HCT116 (cell line): ENCODE measurements around the gene F2R. TPM values are rescaled to one million over a fixed set of nuclear protein-coding genes. Genes with fewer than 3 reads are reported as not detected.

Experiments
- ATAC-seq: fragments of 200-7000 bp; cut with Tn5 transposase; 2 replicates; pipeline ENCODE4 v1.9.1; 2020; ENCODE audit warnings: mild to moderate bottlenecking, moderate library complexity
- BruUV-seq: library from RNA; stranded (reverse); fragments of 400-500 nt; replicated peaks from 2 replicates; lab custom pipeline; 2021; lab: Mats Ljungman, UMichigan
- CTCF ChIA-PET: fragments of 300-600 bp; sonication (Branson Sonifier 250); formaldehyde crosslinking; loops from one replicate; lab custom pipeline; 2021; ENCODE audit warnings: antibody characterized with exemption; lab: Charles Lee
- POLR2A ChIA-PET: fragments of 300-600, 350-600 bp; sonication (Branson Sonifier 250); formaldehyde crosslinking; loops from one replicate; lab custom pipeline; 2021; ENCODE audit warnings: antibody characterized with exemption; lab: Charles Lee
- RAD21 ChIA-PET, 2 experiments: fragments of 300-600 bp; sonication (Branson Sonifier 250); formaldehyde crosslinking; loops; one replicate each; lab custom pipeline; 2023; ENCODE audit warnings: low total read pairs in 2 of 2; ENCODE audit not compliant: uncharacterized antibody in 2 of 2, unreplicated experiment in 2 of 2, low non-redundant PET in 1 of 2; lab: Charles Lee
- DNase-seq: peaks from one replicate; pipeline ENCODE4 v3.0.0-alpha.2; 2010; ENCODE audit warnings: low read depth, low spot score
- H2AFZ ChIP-seq: fragments of 200-600 bp; shearing (Covaris generic), sonication (generic); 2 replicates; pipeline ENCODE4 v1.6.1; 2017; ENCODE audit warnings: low read depth, mixed run types, mixed read lengths, antibody characterized with exemption, low read length; ENCODE audit not compliant: poor library complexity, severe bottlenecking
- H3K27ac ChIP-seq: 2 replicates; pipeline ENCODE4 v1.5.1; 2012; ENCODE audit warnings: low read depth, low read length
- H3K27me3 ChIP-seq: fragments of 200-600 bp; sonication (generic); 2 replicates; pipeline ENCODE4 v1.6.1; 2016; ENCODE audit warnings: mixed run types, low read length, mixed read lengths; ENCODE audit not compliant: insufficient read depth
- H3K36me3 ChIP-seq, 2 experiments: fragments of 200-500 bp in 1 of 2; fragments of 200-600 bp in 1 of 2; sonication (Bioruptor generic) in 1 of 2; sonication (generic) in 1 of 2; 2 replicates each; pipeline versions ENCODE4 v1.5.1 to v1.6.1; 2014 to 2016; ENCODE audit warnings: low read length in 2 of 2, inconsistent platforms in 1 of 2, mixed read lengths in 1 of 2, mixed run types in 1 of 2; ENCODE audit not compliant: insufficient read depth in 2 of 2, control insufficient read depth in 1 of 2
- H3K4me1 ChIP-seq, 2 experiments: fragments of 200-600 bp in 1 of 2; sonication (generic) in 1 of 2; 2 replicates each; pipeline versions ENCODE4 v1.5.1 to v1.6.1; 2012 to 2017; ENCODE audit warnings: low read length in 2 of 2, inconsistent platforms in 1 of 2, mild to moderate bottlenecking in 1 of 2, mixed read lengths in 1 of 2, mixed run types in 1 of 2, moderate library complexity in 1 of 2; ENCODE audit not compliant: insufficient read depth in 2 of 2, control insufficient read depth in 1 of 2
- H3K4me2 ChIP-seq: fragments of 200-600 bp; sonication (generic); 2 replicates; pipeline ENCODE4 v1.6.1; 2017; ENCODE audit warnings: mixed run types, low read length, mixed read lengths
- H3K4me3 ChIP-seq, 2 experiments: fragments of 200-600 bp in 1 of 2; sonication (generic) in 1 of 2; replicated peaks in 1 of 2; 2 replicates each; pipeline ENCODE4 v1.5.1; 2011 to 2016; ENCODE audit warnings: low read length in 2 of 2, control low read depth in 1 of 2, low read depth in 1 of 2, mild to moderate bottlenecking in 1 of 2, mixed read lengths in 1 of 2, mixed run types in 1 of 2
- H3K79me2 ChIP-seq: fragments of 200-600 bp; sonication (generic); 2 replicates; pipeline ENCODE4 v1.6.1; 2017; ENCODE audit warnings: mild to moderate bottlenecking, mixed run types, low read length, moderate library complexity, mixed read lengths; ENCODE audit not compliant: insufficient read depth
- H3K9ac ChIP-seq: fragments of 200-600 bp; sonication (generic); 2 replicates; pipeline ENCODE4 v1.6.1; 2016; ENCODE audit warnings: low read length, mixed read lengths
- H3K9me2 ChIP-seq: fragments of 200-600 bp; sonication (generic), shearing (Covaris generic); 2 replicates; pipeline ENCODE4 v1.6.1; 2017; ENCODE audit warnings: mixed run types, mild to moderate bottlenecking, moderate library complexity; ENCODE audit not compliant: insufficient read depth
- H3K9me3 ChIP-seq, 2 experiments: fragments of 200-500 bp in 1 of 2; fragments of 200-600 bp in 1 of 2; sonication (Bioruptor generic) in 1 of 2; sonication (generic) in 1 of 2; 2 replicates each; pipeline ENCODE4 v1.6.1; 2014 to 2017; ENCODE audit warnings: low read length in 2 of 2, mixed read lengths in 2 of 2, inconsistent platforms in 1 of 2, low read depth in 1 of 2, mild to moderate bottlenecking in 1 of 2, mixed run types in 1 of 2, moderate library complexity in 1 of 2; ENCODE audit not compliant: control insufficient read depth in 1 of 2, insufficient read depth in 1 of 2
- H4K20me1 ChIP-seq: fragments of 200-600 bp; sonication (generic), shearing (Covaris generic); 2 replicates; pipeline ENCODE4 v1.6.1; 2017; ENCODE audit warnings: mixed run types, mild to moderate bottlenecking, moderate library complexity; ENCODE audit not compliant: insufficient read depth
- ATF3 ChIP-seq: IDR thresholded peaks from 2 replicates; pipeline ENCODE4 v1.6.1; 2012
- CEBPB ChIP-seq: IDR thresholded peaks from 2 replicates; pipeline ENCODE4 v1.6.1; 2012; ENCODE audit warnings: low read depth
- EGR1 ChIP-seq: IDR thresholded peaks from 2 replicates; pipeline ENCODE4 v1.6.1; 2012; ENCODE audit warnings: low read depth
- ELF1 ChIP-seq: IDR thresholded peaks from 2 replicates; pipeline ENCODE4 v1.6.1; 2012; ENCODE audit warnings: low read depth, borderline replicate concordance
- EZH2 ChIP-seq: fragments of 200-600 bp; sonication (generic); IDR thresholded peaks from 2 replicates; pipeline ENCODE4 v1.6.1; 2017; ENCODE audit warnings: antibody characterized with exemption, mixed run types
- POLR2AphosphoS5 ChIP-seq: IDR thresholded peaks from 2 replicates; pipeline ENCODE4 v1.6.1; 2011; ENCODE audit warnings: mild to moderate bottlenecking, low read depth, low read length, moderate library complexity
- SIN3A ChIP-seq: IDR thresholded peaks from 2 replicates; pipeline ENCODE4 v1.6.1; 2012; ENCODE audit warnings: low read depth
- ZNF274 ChIP-seq: fragments of 200-500 bp; sonication (Bioruptor generic); IDR thresholded peaks from 2 replicates; pipeline ENCODE4 v1.6.1; 2014; ENCODE audit warnings: mild to moderate bottlenecking, low read depth, low read length, inconsistent platforms
- intact Hi-C: fragments of 100-400 bp; cut with micrococcal nuclease; formaldehyde crosslinking; loops from 2 replicates; pipeline ENCODE4 v1.10.0; 2022
- total RNA-seq: library from RNA; stranded (reverse); gene quantifications from one replicate; pipeline ENCODE4 v1.2.1, GENCODE V29; 2021; ENCODE audit not compliant: unreplicated experiment
- TF ChIP-seq, protein P1 (sequence below): IDR thresholded peaks from 2 replicates; pipeline ENCODE4 v1.6.1; 2012; ENCODE audit warnings: low read depth
- TF ChIP-seq, protein P2 (sequence below): IDR thresholded peaks from 2 replicates; pipeline ENCODE4 v1.6.1; 2012

Gene F2R
- total RNA-seq, 1 experiment from 2014 or later = 16.6 TPM

GRCh38 chr5:76724871-76725270, 8.9 kb downstream of the F2R start:
- Histone ChIP-seq H2AFZ (no peak overlapping the region), H3K27ac (no peak overlapping the region), H4K20me1 (no peaks in the 10 kb centered on the region), H3K4me1 (no peaks in the 10 kb centered on the region; a peak in 1 of 4 replicates), H3K9me2 (no peaks in the 10 kb centered on the region), H3K9me3 (0 out of 4 replicates have a peak, but pooled peaks cover 0 to 5% of the 10 kb centered on the region in 2 experiments), H3K9ac (no peak overlapping the region), H3K4me2 (no peak overlapping the region), H3K4me3 (no peak overlapping the region), H3K36me3 (no peaks in the 10 kb centered on the region; a peak in 1 of 4 replicates), H3K79me2 (peaks cover 8% of the 10 kb centered on the region), H3K27me3 (no peaks in the 10 kb centered on the region)
- POLR2A ChIA-PET = no interaction called here
- RAD21 ChIA-PET = no interaction called here
- CTCF ChIA-PET = no interaction called here
- intact Hi-C loops = no loop called here
- DNase-seq = no peak
- TF ChIP-seq, protein P1, sequence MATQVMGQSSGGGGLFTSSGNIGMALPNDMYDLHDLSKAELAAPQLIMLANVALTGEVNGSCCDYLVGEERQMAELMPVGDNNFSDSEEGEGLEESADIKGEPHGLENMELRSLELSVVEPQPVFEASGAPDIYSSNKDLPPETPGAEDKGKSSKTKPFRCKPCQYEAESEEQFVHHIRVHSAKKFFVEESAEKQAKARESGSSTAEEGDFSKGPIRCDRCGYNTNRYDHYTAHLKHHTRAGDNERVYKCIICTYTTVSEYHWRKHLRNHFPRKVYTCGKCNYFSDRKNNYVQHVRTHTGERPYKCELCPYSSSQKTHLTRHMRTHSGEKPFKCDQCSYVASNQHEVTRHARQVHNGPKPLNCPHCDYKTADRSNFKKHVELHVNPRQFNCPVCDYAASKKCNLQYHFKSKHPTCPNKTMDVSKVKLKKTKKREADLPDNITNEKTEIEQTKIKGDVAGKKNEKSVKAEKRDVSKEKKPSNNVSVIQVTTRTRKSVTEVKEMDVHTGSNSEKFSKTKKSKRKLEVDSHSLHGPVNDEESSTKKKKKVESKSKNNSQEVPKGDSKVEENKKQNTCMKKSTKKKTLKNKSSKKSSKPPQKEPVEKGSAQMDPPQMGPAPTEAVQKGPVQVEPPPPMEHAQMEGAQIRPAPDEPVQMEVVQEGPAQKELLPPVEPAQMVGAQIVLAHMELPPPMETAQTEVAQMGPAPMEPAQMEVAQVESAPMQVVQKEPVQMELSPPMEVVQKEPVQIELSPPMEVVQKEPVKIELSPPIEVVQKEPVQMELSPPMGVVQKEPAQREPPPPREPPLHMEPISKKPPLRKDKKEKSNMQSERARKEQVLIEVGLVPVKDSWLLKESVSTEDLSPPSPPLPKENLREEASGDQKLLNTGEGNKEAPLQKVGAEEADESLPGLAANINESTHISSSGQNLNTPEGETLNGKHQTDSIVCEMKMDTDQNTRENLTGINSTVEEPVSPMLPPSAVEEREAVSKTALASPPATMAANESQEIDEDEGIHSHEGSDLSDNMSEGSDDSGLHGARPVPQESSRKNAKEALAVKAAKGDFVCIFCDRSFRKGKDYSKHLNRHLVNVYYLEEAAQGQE = no peak
- no peak for TF ChIP-seq CEBPB
- no peak for TF ChIP-seq EZH2
- TF ChIP-seq SIN3A = no peak
- TF ChIP-seq, protein P2, sequence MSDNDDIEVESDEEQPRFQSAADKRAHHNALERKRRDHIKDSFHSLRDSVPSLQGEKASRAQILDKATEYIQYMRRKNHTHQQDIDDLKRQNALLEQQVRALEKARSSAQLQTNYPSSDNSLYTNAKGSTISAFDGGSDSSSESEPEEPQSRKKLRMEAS = no peak
- no peak for TF ChIP-seq EGR1
- TF ChIP-seq ELF1 = no peak
- TF ChIP-seq ATF3 = no peak
- TF ChIP-seq POLR2AphosphoS5 = no peak
- TF ChIP-seq ZNF274 = no peak
- ATAC-seq = no peak
- BruUV-seq = no TSS peak
